ENCODE data around the gene SPATA32.

- TF ChIP-seq POLR2A (IDR thresholded peaks at IDR 0.05) = no peak
- TF ChIP-seq, protein P1, sequence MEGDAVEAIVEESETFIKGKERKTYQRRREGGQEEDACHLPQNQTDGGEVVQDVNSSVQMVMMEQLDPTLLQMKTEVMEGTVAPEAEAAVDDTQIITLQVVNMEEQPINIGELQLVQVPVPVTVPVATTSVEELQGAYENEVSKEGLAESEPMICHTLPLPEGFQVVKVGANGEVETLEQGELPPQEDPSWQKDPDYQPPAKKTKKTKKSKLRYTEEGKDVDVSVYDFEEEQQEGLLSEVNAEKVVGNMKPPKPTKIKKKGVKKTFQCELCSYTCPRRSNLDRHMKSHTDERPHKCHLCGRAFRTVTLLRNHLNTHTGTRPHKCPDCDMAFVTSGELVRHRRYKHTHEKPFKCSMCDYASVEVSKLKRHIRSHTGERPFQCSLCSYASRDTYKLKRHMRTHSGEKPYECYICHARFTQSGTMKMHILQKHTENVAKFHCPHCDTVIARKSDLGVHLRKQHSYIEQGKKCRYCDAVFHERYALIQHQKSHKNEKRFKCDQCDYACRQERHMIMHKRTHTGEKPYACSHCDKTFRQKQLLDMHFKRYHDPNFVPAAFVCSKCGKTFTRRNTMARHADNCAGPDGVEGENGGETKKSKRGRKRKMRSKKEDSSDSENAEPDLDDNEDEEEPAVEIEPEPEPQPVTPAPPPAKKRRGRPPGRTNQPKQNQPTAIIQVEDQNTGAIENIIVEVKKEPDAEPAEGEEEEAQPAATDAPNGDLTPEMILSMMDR (IDR thresholded peaks at IDR 0.05) = no peak
These were observed 21.8 kb upstream of the SPATA32 start for GRCh38 chr17:45283711-45284110.
